Measurements from ENCODE around the gene CRELD2. TPM values are rescaled to one million over a fixed set of nuclear protein-coding genes. Genes with fewer than 3 reads are reported as not detected.

CRELD2 gene
- total and polyA plus RNA-seq, 2 of the 8 experiments (the other 6 are each of a cell fraction or from before 2014, with no cell fraction given) = 24.5 to 36.6 TPM

DNA sequence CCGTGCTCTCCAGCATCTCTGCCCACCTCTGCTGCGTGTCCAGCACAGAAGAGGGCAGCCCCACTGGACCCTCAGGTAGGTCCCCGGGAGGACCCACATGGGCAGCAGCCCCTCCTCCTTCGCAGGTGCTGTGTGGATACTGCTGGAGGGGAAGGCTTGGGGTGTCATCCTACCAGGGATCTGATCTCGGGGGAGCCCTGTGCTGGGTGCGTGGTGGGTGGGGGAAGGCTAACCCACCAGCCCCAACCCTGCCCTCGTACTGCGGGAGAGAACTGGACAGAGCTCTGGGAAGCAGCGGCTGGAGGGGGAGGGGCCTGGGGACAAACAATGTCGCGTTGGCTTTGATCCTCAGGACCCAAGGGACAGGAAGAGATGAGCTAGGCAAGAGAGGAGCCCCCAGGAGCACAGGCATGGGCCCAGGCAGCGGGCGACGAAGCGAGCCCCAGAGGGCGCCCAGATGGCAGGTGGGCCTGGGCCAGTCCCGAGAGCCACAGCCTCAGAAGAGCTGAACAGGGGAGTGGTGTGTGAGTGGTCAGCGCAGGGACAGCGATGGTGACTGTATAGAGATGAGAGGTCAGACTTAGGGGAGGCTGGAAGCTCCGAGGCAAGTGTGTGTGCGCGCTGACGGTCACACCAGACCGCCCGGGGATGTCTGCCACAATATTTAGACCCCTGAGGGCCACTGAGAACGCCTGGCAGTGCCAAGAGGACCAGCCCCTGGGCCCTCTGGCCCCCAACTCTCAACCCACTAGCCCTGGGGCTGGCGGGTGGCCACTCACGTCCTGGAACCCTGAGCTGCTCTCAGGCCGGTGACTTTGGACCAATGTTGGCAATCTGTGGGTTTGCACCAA is 40.7 kb downstream of the CRELD2 start:
- peak overlapping the region; percentile 42 to 96 for H3K4me2 ChIP-seq (ENCODE audit: insufficient read depth in 1 of 2, low read depth in 2 of 2, low read length in 2 of 2)
- H3K9me3 ChIP-seq (ENCODE audit: insufficient read depth in 2 of 2, low read depth in 1 of 2, low read length in 1 of 2) = no peaks in the 10 kb centered on the region
- H3K4ac ChIP-seq (replicated peaks; ENCODE audit: insufficient read length, low read depth, low read length) = peak overlapping the region; percentile 53
- H3K4me1 ChIP-seq (replicated peaks in 1 of 4; ENCODE audit: control insufficient read depth in 3 of 4, insufficient read depth in 4 of 4, low read length in 3 of 4) = peaks cover 0 to 22% (median 12%) of the 10 kb centered on the region in 4 experiments; a peak in 5 of 7 replicates
- H4K5ac ChIP-seq (ENCODE audit: insufficient read length, low read depth, low read length) = no peak overlapping the region
- peaks cover 0 to 12% (median 6%) of the 10 kb centered on the region in 4 experiments; a peak in 6 of 7 replicates for H3K27me3 ChIP-seq (replicated peaks in 1 of 4; ENCODE audit: control insufficient read depth in 3 of 4, extremely low read depth in 1 of 4, insufficient read depth in 3 of 4, low read length in 3 of 4)
- peak overlapping the region; percentile 75; the same call in 1 of the 2 replicates for H2BK12ac ChIP-seq (ENCODE audit: low read depth, low read length)
- H3K79me1 ChIP-seq (ENCODE audit: low read depth, low read length) = 0 out of 2 replicates have a peak, but pooled peaks cover 2% of the 10 kb centered on the region
- H3K56ac ChIP-seq (replicated peaks; ENCODE audit: insufficient read length, low read depth, low read length) = no peak overlapping the region
- no peak overlapping the region for H3K23ac ChIP-seq (ENCODE audit: insufficient read length)
- CTCF ChIA-PET (ENCODE audit: partially characterized antibody) = interaction anchor here (0.9 to 1.2 kb wide), 3 partner anchors 13 to 329 kb away, joined by 3 to 5 read pairs (median 4); no protein-coding TSS in a partner anchor
- no peak overlapping the region for H2BK20ac ChIP-seq (ENCODE audit: low read length)
- no peak overlapping the region for H2AK5ac ChIP-seq (ENCODE audit: low read depth, low read length)
- POLR2A ChIA-PET (ENCODE audit: partially characterized antibody) = interaction anchor here (1.0 to 2.2 kb wide), 4 partner anchors 8 to 13 kb away, joined by 4 to 9 read pairs (median 6); no protein-coding TSS in a partner anchor
- peaks cover 8 to 17% (median 12%) of the 10 kb centered on the region in 4 experiments; a peak in 6 of 8 replicates for H3K36me3 ChIP-seq (ENCODE audit: control insufficient read depth in 2 of 4, insufficient read depth in 4 of 4, low read length in 3 of 4)
- H3K27ac ChIP-seq (ENCODE audit: low read depth, low read length) = no peak overlapping the region
- H2BK15ac ChIP-seq (ENCODE audit: low read length) = 0 out of 2 replicates have a peak overlapping the region, but pooled peaks have one; percentile 46
- peaks cover 13% of the 10 kb centered on the region; the same call in 1 of the 2 replicates for H3K23me2 ChIP-seq (ENCODE audit: low read depth, low read length)
- peaks cover 0 to 18% of the 10 kb centered on the region in 2 experiments; a peak in 1 of 4 replicates for H3K79me2 ChIP-seq (ENCODE audit: control insufficient read depth in 1 of 2, insufficient read depth in 2 of 2, low read length in 2 of 2)
- H4K91ac ChIP-seq (replicated peaks; ENCODE audit: insufficient read length, low read length) = peak overlapping the region; percentile 74
- no peak overlapping the region for H2BK5ac ChIP-seq (ENCODE audit: low read depth, low read length)
- H4K20me1 ChIP-seq (replicated peaks in 1 of 2; ENCODE audit: control insufficient read depth in 1 of 2, insufficient read depth in 2 of 2, low read length in 2 of 2) = peaks cover 16 to 17% of the 10 kb centered on the region in 2 experiments
- no peak overlapping the region for H2AFZ ChIP-seq (ENCODE audit: low read length)
- FAIRE-seq = no peak
- H3K4me3 ChIP-seq (ENCODE audit: extremely low read depth in 1 of 4, insufficient read depth in 2 of 4, low read depth in 3 of 4, low read length in 4 of 4) = peak overlapping the region in 1 of 4 experiments; percentile 79; a peak in 4 of 8 replicates
- no peak overlapping the region for H3K9ac ChIP-seq (replicated peaks in 1 of 4; ENCODE audit: extremely low read depth in 1 of 4, low read depth in 3 of 4, low read length in 3 of 4)
- H3K18ac ChIP-seq (ENCODE audit: extremely low read depth, low read length) = no peak overlapping the region
- WGBS, 2 experiments (ENCODE audit: extremely low coverage in 1 of 2, insufficient coverage in 1 of 2, insufficient read length in 1 of 2, insufficient replicate concordance in 2 of 2, low coverage in 1 of 2, low lambda C conversion rate in 2 of 2, missing lambda C conversion rate in 1 of 2) = 84% methylated on average over 29 of the region's 29 CpGs; no CpG with 5 or more reads in 1 of the 2 experiments
- DNase-seq (ENCODE audit: low read depth in 1 of 2, low spot score in 2 of 2) = no peak
- H2BK120ac ChIP-seq (replicated peaks; ENCODE audit: low read depth, low read length) = no peak overlapping the region
- no peak overlapping the region; the same call in 1 of the 2 replicates for H4K8ac ChIP-seq (ENCODE audit: extremely low read depth, insufficient read depth, low read length)
- no peak overlapping the region for H3K14ac ChIP-seq (ENCODE audit: insufficient read length)
- TF ChIP-seq BCL11A (IDR thresholded peaks at IDR 0.05; ENCODE audit: low read depth in 2 of 2, low read length in 2 of 2) (no peak), JUND (IDR thresholded peaks at IDR 0.05; ENCODE audit: low read length) (no peak), CTBP2 (IDR thresholded peaks at IDR 0.05; ENCODE audit: borderline replicate concordance, insufficient read depth, insufficient read length, low read length) (no peak), SP4 (IDR thresholded peaks at IDR 0.05; ENCODE audit: low read length) (no peak), SP2 (IDR thresholded peaks at IDR 0.05; ENCODE audit: low read length) (no peak), SIX5 (IDR thresholded peaks at IDR 0.05; ENCODE audit: low read depth, low read length) (no peak), MAFK (IDR thresholded peaks at IDR 0.05; ENCODE audit: low read depth, low read length) (no peak), EZH2 (IDR thresholded peaks at IDR 0.05; ENCODE audit: low read depth, low read length, severe bottlenecking) (no peak), TCF12 (IDR thresholded peaks at IDR 0.05; ENCODE audit: low read depth, low read length) (no peak), SUZ12 (IDR thresholded peaks at IDR 0.05; ENCODE audit: low read length) (no peak), NANOG (IDR thresholded peaks at IDR 0.05; ENCODE audit: insufficient read depth, low read depth, low read length, poor library complexity, severe bottlenecking) (no peak)
